Kidney epithelial cell (primary cell): Measurements from ENCODE around the gene ARL16. TPM values are rescaled to one million over a fixed set of nuclear protein-coding genes. Genes with fewer than 3 reads are reported as not detected.

ENCODE experiments used
- DNase-seq: peaks from one replicate; pipeline ENCODE4 v3.0.0-alpha.2; 2010; ENCODE audit warnings: low read depth
- H3K27me3 ChIP-seq: 2 replicates; pipeline ENCODE4 v1.6.0; 2011; ENCODE audit warnings: low read length; ENCODE audit not compliant: control insufficient read depth, insufficient read depth
- H3K36me3 ChIP-seq: 2 replicates; pipeline ENCODE4 v1.5.1; 2011; ENCODE audit warnings: low read length; ENCODE audit not compliant: control insufficient read depth, insufficient read depth
- H3K4me3 ChIP-seq: 2 replicates; pipeline ENCODE4 v1.5.1; 2011; ENCODE audit warnings: low read depth, mild to moderate bottlenecking, control low read depth, low read length
- total RNA-seq: library from RNA; depleted of rRNA; stranded (reverse); fragments of >200 nt; gene quantifications from 2 replicates; pipeline ENCODE4 v1.2.3, GENCODE V29; 2015
- TF ChIP-seq, protein P1 (sequence below): IDR thresholded peaks from 2 replicates; pipeline ENCODE4 v1.5.1; 2011; ENCODE audit warnings: mild to moderate bottlenecking, moderate library complexity, low read length, control low read depth, inconsistent platforms; ENCODE audit not compliant: insufficient read depth, poor library complexity, severe bottlenecking

ARL16 gene
- total RNA-seq, 1 donor from 2014 or later: 67.1 TPM

DNA sequence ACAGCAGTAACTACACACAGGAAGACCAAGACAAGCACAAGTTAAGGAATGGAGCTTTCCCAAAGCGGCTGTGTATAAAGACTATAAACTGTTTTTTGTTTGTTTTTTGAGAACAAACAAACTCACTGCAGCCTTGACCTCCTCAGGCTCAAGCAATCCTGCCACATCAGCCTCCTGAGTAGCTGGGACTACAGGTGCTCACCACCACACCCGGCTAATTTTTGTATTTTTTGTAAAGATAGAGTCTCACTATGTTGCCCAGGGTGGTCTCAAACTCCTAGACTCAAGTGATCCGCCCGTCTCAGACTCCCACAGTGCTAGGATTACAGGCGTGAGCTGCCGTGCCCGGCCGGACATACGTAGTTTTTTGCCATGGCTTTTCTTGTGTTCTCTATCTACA lies 23.2 kb downstream of the ARL16 start:
- H3K36me3 ChIP-seq: no peaks in the 10 kb centered on the region
- no peaks in the 10 kb centered on the region for H3K27me3 ChIP-seq
- no peak for DNase-seq
- TF ChIP-seq, protein P1, sequence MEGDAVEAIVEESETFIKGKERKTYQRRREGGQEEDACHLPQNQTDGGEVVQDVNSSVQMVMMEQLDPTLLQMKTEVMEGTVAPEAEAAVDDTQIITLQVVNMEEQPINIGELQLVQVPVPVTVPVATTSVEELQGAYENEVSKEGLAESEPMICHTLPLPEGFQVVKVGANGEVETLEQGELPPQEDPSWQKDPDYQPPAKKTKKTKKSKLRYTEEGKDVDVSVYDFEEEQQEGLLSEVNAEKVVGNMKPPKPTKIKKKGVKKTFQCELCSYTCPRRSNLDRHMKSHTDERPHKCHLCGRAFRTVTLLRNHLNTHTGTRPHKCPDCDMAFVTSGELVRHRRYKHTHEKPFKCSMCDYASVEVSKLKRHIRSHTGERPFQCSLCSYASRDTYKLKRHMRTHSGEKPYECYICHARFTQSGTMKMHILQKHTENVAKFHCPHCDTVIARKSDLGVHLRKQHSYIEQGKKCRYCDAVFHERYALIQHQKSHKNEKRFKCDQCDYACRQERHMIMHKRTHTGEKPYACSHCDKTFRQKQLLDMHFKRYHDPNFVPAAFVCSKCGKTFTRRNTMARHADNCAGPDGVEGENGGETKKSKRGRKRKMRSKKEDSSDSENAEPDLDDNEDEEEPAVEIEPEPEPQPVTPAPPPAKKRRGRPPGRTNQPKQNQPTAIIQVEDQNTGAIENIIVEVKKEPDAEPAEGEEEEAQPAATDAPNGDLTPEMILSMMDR: no peak
- no peak overlapping the region for H3K4me3 ChIP-seq

DNA sequence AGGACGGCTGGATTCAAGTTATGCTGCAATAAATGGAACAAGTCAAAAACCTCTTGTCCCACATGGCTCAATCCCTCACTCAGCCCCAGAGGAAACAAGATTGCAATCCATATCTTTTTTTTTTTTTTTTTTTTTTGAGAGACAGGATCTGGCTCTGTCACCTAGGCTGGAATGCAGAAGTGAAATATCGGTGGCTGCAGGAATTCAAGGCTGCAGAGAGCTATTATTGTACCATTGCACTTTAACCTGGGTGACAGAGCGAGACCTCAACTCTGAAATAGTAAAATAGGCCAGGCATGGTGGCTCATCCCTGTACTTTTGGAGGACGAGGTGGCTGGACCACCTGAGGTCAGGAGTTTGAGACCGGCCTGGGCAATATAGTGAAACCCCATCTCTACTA lies 24.6 kb downstream of the ARL16 start:
- Histone ChIP-seq H3K4me3 (no peak overlapping the region), H3K27me3 (no peaks in the 10 kb centered on the region), H3K36me3 (no peaks in the 10 kb centered on the region)
- no peak for DNase-seq
- TF ChIP-seq, protein P1: no peak

DNA sequence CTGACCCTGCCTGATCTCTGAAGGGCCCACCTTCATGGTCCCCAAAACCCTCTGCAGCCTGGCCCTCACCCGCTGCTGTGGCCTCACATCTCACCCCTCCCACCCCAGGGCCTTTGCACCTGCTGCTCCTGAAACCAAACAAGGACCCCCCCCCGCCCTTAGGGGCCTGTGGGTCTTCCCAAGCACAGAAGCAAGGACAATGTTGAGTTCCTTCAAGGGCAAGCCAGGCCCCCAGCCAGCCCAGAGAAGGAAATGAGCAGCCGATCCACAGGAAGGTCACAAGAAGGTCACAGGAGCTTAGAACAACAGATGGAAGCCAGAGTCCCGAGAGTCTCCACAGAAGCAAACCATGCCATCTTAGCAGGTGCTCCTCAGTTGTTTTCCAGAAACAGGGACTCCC lies 26.8 kb downstream of the ARL16 start:
- Histone ChIP-seq H3K36me3 (no peaks in the 10 kb centered on the region), H3K27me3 (no peaks in the 10 kb centered on the region), H3K4me3 (no peak overlapping the region)
- TF ChIP-seq, protein P1: no peak
- no peak for DNase-seq

DNA sequence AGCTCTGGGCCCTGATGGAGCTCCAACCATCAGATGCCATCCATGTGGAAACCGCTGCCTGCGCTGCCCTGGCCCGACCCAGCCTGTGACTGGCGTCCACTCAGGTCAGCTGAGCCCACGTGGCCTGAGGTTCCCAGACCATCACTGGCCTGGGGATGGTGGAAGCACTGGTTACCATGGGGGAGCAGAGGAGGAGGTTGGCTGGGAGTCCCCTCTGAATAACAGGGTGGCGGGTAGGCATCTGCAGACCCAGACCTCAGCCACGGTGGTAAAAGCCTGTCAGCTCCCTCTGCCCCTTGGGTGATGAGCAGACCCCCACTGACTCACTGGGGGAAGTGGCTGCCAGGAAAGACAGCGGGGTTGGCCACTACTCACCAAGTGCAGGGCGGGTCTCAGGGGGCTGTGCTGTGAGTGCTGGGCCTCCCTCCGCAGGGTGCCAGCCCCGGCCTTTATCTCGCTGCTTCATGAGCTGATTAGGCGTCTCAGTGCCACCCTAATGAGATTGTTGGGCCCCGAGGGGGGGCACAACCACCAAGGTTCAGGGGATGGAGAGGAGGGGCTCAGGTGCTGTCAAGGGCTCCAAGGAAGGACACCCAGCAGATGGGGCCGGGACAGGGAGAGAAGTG lies 27.4 kb downstream of the ARL16 start, which contains the start of gene PDE6G:
Gene PDE6G, minus strand, starts transcription at position 425 of the 626 bp plus-strand sequence. CDS start 3,237 bp downstream, outside the sequence.
- H3K27me3 ChIP-seq: no peaks in the 10 kb centered on the region

DNA sequence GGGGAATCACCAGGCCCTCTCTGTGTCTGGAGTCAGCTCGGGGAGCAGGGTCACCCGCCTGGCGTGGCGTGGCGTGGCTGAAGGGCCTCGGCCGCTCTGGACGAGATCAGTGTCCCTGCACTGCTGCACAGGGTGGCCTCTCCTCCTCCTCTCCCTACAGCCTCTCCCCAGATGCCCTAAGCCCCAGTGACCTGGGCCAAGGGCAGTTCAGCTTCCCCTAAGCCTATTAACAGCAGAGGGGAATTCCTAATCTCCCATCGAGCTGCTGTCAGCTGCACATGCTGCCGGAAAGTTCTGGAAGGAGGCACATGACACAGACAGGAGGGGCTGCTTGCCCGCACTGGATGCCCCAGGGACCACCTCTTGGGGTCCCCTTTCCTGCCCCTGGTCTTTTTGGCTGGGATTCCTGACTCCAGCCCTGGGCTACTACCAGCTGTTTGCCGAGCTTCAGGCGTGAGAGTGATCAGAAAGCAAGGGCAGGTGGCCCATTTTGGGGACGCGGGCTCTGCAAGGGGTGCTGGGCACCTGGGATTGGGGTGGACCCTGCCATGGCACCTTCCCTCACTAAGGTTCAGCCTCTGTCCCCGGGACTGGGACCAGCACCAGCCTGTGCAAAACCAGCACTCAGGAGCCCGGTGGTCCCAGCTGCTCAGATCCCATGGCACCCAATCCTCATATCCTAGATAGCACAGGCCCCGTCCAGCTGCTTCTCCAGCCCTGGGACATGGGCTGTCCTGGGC lies 28.0 kb downstream of the ARL16 start:
- H3K4me3 ChIP-seq: no peak overlapping the region
- TF ChIP-seq, protein P1: no peak

More for the DNA sequence above, 27.4 kb downstream of the ARL16 start, which contains the start of gene PDE6G:
- DNase-seq: no peak
- Histone ChIP-seq H3K4me3 (no peak within 1 kb of the TSS), H3K36me3 (no peaks in the 10 kb centered on the region)
- TF ChIP-seq, protein P1: no peak

More for the DNA sequence above, 28.0 kb downstream of the ARL16 start:
- H3K36me3 ChIP-seq: no peaks in the 10 kb centered on the region
- H3K27me3 ChIP-seq: no peaks in the 10 kb centered on the region
- no peak for DNase-seq
